Body of pancreas (tissue), 4 donors: Measurements from ENCODE around the gene PLLP. TPM values are rescaled to one million over a fixed set of nuclear protein-coding genes. Genes with fewer than 3 reads are reported as not detected.
A peak's percentile ranks its signal among the peaks of the same experiment; 100 is the strongest.

Experiments used
- ATAC-seq: fragments of 150-250 bp; one replicate; pipeline ENCODE4 v1.9.1; 2016
- DNase-seq, 4 donors: peaks; one replicate each; pipeline ENCODE4 v3.0.0-alpha.2; 2019
- H3K27ac ChIP-seq, 4 donors: fragments of 200-600 bp; sonication (generic); 1 replicate in 3 of 4; 2 replicates in 1 of 4; pipeline versions ENCODE4 v1.5.1 to v1.6.1; 2016 to 2019; ENCODE audit warnings: mild to moderate bottlenecking in 1 of 4, mixed read lengths in 1 of 4, moderate library complexity in 1 of 4
- H3K27me3 ChIP-seq, 2 donors: fragments of 200-600 bp; sonication (generic); one replicate each; pipeline ENCODE4 v1.6.0; 2016; ENCODE audit warnings: mild to moderate bottlenecking in 1 of 2
- H3K36me3 ChIP-seq, 2 donors: fragments of 200-600 bp; sonication (generic); replicated peaks in 1 of 2; 2 replicates each; pipeline ENCODE4 v1.5.1; 2016; ENCODE audit warnings: low read depth in 2 of 2; ENCODE audit not compliant: insufficient read depth in 1 of 2
- H3K4me1 ChIP-seq: fragments of 200-600 bp; sonication (generic); one replicate; pipeline ENCODE4 v1.6.0; 2016
- H3K4me3 ChIP-seq, 2 donors: fragments of 200-600 bp; sonication (generic); 1 replicate in 1 of 2; 2 replicates in 1 of 2; pipeline ENCODE4 v1.5.1; 2016 to 2019
- H3K9me3 ChIP-seq, 3 donors: fragments of 200-600 bp; sonication (generic); 1 replicate in 2 of 3; 2 replicates in 1 of 3; pipeline ENCODE4 v1.5.1; 2016
- POLR2A ChIP-seq, 3 donors: fragments of 450-650 bp; IDR thresholded peaks; one replicate each; pipeline ENCODE4 v1.6.1; 2016; ENCODE audit warnings: antibody characterized with exemption in 3 of 3, mild to moderate bottlenecking in 2 of 3
- WGBS, 2 donors: methylation state at CpG; one replicate each; pipeline ENCODE4 v1.1.5; 2017; 5-methylcytosine and 5-hydroxymethylcytosine counted together
- intact Hi-C: fragments of 100-400 bp; cut with DNase I; formaldehyde crosslinking; loops from one replicate; pipeline ENCODE4 v1.15.1; 2023
- total RNA-seq, 2 donors: library from RNA; depleted of rRNA; stranded (reverse); fragments of >200 nt; gene quantifications; one replicate each; pipeline ENCODE4 v1.1.0, GENCODE V29; 2016
- TF ChIP-seq, protein P1 (sequence below), 7 experiments: fragments of 450-650 bp in 4 of 7; fragments of 200-600 bp in 3 of 7; sonication (generic) in 3 of 7; IDR thresholded peaks; one replicate each; pipeline ENCODE4 v1.5.1; 2016 to 2019; ENCODE audit warnings: antibody characterized with exemption in 7 of 7

The PLLP gene
- total RNA-seq, 2 donors from 2014 or later: 32.9 to 43.2 TPM

DNA sequence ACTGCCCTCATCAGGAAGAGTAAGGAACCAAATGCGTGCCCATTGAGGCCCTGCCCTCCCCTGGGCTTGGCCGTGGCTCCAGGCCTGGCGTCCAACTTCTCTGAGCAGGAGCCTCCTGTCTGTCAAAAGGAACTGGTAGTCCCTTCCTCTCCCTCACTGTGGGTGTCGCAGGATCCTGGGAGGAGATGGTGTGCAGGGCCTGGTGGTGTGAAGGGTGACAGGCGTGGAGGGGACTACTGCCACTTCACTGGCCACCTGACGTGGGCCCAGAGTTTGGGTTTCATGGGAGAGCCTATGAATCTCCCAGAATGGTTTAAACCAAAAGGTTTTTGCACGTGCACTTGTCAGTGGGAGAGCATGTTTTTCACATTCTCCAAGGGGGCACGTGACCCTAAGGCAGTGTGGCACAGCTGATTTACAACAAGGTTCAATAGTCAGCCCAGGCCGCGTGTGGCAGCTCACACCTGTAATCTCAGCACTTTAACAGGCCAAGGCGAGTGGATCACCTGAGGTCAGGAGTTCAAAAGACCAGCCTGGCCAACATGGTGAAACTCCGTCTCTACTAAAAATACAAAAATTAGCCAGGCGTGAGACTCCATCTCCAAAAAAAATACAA is 26.9 kb downstream of the PLLP start:
- no peak for ATAC-seq
- Histone ChIP-seq H3K4me1 (peaks cover 18% of the 10 kb centered on the region), H3K4me3 (no peak overlapping the region), H3K27ac (no peak overlapping the region), H3K36me3 (peaks cover 5 to 14% of the 10 kb centered on the region in 2 donors), H3K9me3 (no peaks in the 10 kb centered on the region), H3K27me3 (no peaks in the 10 kb centered on the region)
- 81 to 85% methylated on average over 11 to 13 of the region's 13 CpGs for WGBS, 2 donors
- intact Hi-C loops: no loop called here
- peak in 1 of 4 donors; percentile 8 for DNase-seq
- TF ChIP-seq, protein P1, sequence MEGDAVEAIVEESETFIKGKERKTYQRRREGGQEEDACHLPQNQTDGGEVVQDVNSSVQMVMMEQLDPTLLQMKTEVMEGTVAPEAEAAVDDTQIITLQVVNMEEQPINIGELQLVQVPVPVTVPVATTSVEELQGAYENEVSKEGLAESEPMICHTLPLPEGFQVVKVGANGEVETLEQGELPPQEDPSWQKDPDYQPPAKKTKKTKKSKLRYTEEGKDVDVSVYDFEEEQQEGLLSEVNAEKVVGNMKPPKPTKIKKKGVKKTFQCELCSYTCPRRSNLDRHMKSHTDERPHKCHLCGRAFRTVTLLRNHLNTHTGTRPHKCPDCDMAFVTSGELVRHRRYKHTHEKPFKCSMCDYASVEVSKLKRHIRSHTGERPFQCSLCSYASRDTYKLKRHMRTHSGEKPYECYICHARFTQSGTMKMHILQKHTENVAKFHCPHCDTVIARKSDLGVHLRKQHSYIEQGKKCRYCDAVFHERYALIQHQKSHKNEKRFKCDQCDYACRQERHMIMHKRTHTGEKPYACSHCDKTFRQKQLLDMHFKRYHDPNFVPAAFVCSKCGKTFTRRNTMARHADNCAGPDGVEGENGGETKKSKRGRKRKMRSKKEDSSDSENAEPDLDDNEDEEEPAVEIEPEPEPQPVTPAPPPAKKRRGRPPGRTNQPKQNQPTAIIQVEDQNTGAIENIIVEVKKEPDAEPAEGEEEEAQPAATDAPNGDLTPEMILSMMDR (IDR thresholded peaks at IDR 0.05): no peak
- no peak for TF ChIP-seq POLR2A (IDR thresholded peaks at IDR 0.05)

DNA sequence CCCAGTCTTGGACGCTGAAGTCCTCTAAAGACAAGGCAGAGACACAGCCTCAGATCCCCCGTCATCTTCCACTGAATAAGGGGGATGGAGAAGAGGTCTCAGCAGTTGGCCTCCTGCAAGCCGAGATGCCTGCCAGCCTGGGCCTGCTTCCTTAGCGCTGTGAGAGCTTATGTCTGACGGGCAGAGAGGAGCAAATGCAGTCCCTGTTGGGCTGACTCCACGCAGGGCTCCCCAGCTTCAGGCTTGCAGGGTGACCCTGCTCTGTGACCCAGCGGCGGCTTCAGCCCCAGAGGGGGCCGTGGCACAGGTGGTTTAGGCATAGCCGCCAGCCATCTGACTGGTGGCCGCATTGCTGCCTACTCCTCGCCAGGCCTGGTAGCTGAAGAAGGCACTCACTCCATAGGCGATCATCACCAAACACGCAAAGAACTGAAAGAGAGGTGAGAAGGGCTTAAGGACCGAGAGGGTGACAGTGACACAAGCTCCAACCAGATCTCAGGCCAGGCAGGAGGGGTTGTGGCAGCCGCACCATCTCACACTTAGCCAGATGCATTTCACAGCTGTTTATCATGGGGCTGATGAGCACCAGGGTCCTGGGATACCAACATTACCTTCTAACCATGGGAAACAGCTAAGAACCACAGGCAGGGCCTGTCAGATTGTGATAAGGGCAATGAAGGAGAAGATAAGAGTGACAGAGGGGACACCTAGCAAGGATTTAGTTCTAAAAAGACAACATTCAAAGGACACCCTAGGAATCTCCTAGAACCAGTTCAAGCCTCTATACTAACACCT is 27.7 kb downstream of the PLLP start:
- TF ChIP-seq, protein P1 (IDR thresholded peaks at IDR 0.05): no peak
- no peak for TF ChIP-seq POLR2A (IDR thresholded peaks at IDR 0.05)
- no peak for ATAC-seq
- Histone ChIP-seq H3K4me3 (no peak overlapping the region), H3K36me3 (peaks cover 8 to 14% of the 10 kb centered on the region in 2 donors), H3K9me3 (no peaks in the 10 kb centered on the region), H3K27me3 (no peaks in the 10 kb centered on the region), H3K4me1 (peaks cover 23% of the 10 kb centered on the region), H3K27ac (no peak overlapping the region)
- DNase-seq: peak in 1 of 4 donors; percentile 9
- intact Hi-C loops: no loop called here
- WGBS, 2 donors: 87 to 90% methylated on average over 13 to 16 of the region's 16 CpGs

DNA sequence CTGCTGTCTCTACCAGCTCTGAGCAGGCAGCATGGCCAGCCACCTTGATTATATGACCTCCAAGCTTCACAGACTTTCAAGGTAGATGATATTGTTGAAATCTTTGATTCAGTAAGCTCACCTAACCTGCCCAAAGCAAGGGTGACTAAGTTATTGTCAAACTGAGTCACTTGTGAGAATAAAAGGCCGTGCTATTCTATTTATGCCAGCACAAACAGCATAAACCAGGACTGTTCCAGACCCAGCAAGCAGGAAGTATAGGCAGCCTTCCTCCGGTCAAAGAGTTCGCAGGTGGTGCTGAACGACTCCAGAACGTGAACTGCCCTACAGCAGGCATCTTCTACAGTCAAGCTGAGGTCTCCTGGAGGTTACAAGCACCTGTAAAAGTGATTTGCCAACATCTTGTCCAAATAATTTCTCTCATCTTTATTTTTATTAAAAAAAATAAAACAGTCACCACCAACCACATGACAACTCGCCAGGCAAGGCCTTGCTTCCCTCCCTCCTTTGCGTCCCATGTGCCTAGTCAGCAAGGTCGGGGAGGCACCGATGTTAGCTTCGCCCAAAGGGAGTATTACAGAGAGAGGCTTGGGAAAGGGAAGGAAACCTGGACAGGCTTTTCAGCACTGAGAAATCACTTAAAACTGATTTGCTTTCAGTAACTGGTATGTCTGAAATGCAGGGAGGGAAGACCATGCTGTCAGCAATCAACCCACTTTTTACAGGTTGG is 28.6 kb downstream of the PLLP start:
- H3K4me1 ChIP-seq: peaks cover 30% of the 10 kb centered on the region
- TF ChIP-seq POLR2A (IDR thresholded peaks at IDR 0.05): no peak
- TF ChIP-seq, protein P1 (IDR thresholded peaks at IDR 0.05): no peak
- H3K27ac ChIP-seq: peak overlapping the region in 1 of 4 donors; percentile 3
- H3K36me3 ChIP-seq: peaks cover 8 to 18% of the 10 kb centered on the region in 2 donors
- WGBS, 2 donors: 90 to 91% methylated on average over 10 of the region's 10 CpGs
- ATAC-seq (no peak), DNase-seq (peak in 1 of 4 donors; percentile 5)
- H3K9me3 ChIP-seq: no peaks in the 10 kb centered on the region
- no peak overlapping the region for H3K4me3 ChIP-seq
- H3K27me3 ChIP-seq: no peaks in the 10 kb centered on the region
- intact Hi-C loops: no loop called here

DNA sequence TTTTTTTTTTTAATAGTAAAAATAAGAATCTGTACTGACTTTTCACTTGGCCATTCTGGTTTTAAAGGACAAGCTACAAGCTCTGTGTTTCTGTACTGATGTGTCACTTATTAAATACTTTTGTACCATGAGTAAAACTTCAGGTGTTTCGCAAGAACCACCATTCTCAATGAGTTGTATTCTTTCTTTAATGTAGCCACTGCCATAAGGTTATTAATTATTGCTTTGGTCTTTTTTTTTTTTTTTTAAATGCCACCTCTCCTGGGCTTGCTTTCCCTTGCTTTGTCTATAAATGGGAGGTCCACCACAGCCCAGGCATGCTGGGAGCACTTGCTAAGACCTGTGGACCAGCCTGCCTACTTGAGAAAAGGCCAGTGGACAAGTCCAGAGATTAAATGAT is 31.0 kb downstream of the PLLP start:
- Histone ChIP-seq H3K36me3 (peaks cover 8 to 37% of the 10 kb centered on the region in 2 donors), H3K27me3 (no peaks in the 10 kb centered on the region), H3K27ac (peak overlapping the region in 3 of 4 donors; percentile 68 to 82 (median 77)), H3K9me3 (no peaks in the 10 kb centered on the region), H3K4me1 (peaks cover 30% of the 10 kb centered on the region), H3K4me3 (no peak overlapping the region)
- DNase-seq: no peak
- 56 to 66% methylated on average over 1 of the region's 1 CpG for whole genome bisulfite sequencing, 2 donors
- TF ChIP-seq, protein P1 (IDR thresholded peaks at IDR 0.05): no peak
- no peak for TF ChIP-seq POLR2A (IDR thresholded peaks at IDR 0.05)
- intact Hi-C loops: no loop called here
- ATAC-seq: peak; percentile 68
